Stimulated activated CD4-positive, alpha-beta T cell treated with anti-CD3 and anti-CD28 coated beads, Interleukin-1b, Interleukin-23, amount 100 ng/mL, for 48 hours (primary cell): ENCODE results near the gene CCDC71L.

Experiments
- DNase-seq: peaks from one replicate; pipeline ENCODE4 v3.0.0-alpha.2; 2020

Gene CCDC71L

DNA sequence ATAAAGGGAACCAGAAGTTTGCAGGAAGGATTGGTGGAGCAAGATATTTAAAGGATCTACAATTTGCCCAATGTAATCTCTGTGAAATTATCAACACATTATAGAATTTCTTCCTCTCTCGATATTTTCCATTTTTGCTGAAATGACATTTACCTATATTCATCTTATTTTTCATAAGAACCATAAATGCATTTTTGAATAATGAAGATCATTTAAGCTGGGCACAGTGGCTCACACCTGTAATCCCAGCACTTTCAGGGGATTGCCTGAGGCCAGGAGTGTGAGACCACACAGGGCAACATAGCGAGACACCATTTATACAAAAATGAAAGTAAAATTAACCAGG lies 37.7 kb downstream of the CCDC71L start:
- no peak for DNase-seq

DNA sequence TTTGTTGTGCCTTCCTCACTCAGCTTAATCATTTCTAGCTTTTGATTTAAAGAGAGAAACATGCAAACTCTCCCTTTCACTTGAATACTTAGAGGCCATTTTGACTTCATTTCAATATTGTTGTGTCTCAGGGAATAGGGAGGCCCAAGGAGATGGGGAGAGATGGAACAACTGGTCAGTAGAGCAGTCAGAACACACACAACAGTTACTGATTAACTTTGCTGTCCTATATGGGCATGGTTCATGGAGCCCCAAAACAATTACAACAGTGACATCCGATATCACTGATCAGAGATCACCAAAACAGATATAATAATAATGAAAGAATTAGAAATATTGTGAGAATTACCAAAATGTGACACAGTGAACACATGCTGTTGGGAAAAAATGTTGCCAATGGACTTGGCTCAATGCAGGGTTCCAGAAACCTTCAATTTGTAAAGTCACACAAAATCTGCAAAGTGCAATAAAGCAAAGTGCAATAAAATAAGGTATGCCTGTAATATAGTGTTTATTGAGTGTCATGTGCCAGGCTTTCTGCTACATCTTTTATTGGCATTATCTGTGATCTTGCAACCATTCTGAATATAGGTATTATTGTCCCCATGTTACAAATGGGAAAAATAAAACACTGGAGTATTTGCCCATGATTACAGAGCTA lies 38.2 kb downstream of the CCDC71L start:
- no peak for DNase-seq

DNA sequence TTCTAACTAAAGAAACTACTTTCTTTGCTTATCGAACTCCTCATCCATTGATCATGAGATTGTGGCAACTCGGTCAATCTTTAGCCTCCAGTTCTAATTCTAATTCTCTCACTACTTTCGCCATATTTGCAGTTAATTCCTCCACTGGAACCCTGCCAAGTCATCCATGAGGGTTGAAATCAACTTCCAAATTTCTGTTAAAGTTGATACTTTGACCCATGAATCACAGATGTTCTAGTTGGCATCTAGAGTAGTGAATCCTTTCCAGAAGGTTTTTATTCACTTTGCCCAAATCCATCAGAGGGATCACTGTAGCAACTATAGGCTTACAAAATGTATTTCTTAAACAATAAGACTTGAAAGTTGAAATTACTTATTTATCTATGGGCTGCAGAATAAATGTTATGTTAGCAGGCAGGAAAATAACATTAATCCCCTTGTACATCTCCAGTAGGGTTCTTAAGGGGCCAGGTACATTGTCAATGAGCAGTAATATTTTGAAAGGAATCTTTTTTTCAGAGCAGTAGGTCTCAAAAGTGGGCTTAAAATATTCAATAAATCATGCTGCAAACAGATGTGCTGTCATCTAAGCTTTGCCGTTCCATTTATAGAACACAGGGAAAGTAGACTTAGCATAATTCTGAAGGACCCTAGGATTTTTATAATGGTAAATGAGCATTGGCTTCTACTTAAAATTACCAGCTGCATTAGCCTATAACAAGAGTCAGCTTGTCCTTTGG lies 39.4 kb downstream of the CCDC71L start:
- DNase-seq: no peak

GRCh38 chr7:106620676-106621075 lies 40.3 kb downstream of the CCDC71L start:
- no peak for DNase-seq

DNA sequence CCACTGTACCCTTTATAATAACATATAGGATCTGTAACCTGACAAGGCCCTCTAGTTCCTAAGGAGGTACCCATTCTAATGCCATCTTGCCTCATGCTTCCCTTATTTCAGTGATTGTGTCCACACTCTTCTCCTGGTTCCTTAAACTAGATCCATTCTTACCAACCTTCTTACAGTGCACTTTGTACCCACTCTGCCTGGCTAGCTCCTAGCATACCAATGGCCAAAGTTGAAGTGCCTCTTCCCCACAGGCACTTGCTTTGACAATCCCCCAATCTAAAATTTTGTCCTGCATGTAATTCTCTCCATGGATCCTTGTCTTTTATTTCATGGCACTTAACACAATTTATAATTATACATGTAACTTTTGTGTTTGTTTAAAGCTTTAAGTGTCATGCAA lies 40.9 kb downstream of the CCDC71L start:
- DNase-seq: no peak

DNA sequence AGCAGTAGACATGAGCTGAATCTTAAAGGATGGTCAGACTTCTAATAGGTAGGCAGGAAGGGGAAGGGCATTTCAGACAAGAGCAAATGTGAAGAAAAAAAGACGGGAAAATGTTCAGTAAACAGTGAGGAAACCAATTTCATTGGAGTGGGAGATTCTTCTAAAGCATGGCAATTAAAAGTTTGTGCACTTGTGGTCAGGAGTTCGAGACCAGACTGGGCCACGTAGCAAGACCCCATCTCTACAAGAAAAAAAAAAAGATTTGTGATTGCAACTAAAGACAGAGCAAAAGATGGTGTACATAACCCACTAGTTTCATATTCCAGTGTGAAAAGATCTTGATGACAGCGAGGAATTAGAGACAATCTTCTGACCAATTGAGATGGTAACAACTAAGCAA lies 41.7 kb downstream of the CCDC71L start:
- no peak for DNase-seq

DNA sequence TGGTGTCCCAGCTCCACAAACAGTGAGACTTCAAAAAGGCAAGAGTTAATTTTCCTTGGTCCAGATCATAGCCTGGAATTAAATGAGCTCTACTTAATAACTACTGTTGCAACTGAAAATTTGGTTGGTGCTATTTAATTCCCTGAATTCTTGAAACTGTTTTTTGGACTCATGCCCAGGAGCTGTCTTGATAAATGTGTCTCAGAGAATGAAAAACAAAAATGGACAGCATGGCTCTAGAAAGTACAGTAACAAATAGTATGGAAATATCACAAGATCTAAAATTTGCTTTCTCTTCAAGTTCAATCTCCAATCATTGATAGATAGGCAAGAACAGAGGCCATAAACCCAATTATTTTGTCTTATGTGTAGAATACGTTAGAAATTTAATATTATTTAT lies 42.5 kb downstream of the CCDC71L start:
- no peak for DNase-seq

GRCh38 chr7:106617860-106618259 lies 43.1 kb downstream of the CCDC71L start:
- no peak for DNase-seq

DNA sequence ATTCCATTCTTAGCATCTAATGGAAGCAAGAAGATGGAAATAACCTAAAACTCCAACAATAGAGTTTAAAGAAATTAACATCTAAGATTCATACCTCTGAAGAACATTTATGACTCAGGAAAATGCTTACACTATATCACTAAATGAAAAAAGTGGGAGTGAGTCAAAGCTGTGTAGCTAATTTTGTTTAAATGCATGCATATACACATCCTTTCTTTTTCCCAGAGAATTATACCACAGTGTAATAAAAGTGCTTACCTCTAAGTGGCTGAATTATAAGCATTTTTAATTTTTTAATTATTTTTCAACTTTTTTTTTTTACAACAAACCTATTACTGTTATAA lies 44.3 kb downstream of the CCDC71L start:
- no peak for DNase-seq

- no peak for DNase-seq
Measured at GRCh38 chr7:106615808-106616707, 44.9 kb downstream of the CCDC71L start.

DNA sequence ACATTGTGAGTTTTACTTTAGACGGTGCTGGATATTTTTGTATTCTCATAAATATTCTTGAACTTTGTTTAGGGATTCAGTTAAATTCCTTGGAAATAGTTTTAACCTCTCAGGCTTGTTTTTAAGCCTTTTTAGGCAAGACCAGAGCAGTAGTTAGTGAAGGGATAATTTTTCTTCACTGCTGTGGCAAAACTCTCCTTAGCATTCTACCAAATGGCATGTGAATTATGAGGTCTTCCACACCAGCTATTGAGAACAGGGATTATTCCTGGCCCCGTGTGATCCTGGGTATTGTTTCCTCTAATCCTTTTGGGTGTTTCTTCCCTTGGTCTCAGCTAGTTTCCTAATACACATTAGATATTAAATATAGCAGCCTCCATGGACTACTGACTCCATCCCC lies 46.2 kb downstream of the CCDC71L start:
- DNase-seq: no peak

- no peak for DNase-seq
Measured at GRCh38 chr7:106613848-106614560, 47.0 kb downstream of the CCDC71L start.

GRCh38 chr7:106613279-106613678 lies 47.7 kb downstream of the CCDC71L start:
- DNase-seq: no peak

DNA sequence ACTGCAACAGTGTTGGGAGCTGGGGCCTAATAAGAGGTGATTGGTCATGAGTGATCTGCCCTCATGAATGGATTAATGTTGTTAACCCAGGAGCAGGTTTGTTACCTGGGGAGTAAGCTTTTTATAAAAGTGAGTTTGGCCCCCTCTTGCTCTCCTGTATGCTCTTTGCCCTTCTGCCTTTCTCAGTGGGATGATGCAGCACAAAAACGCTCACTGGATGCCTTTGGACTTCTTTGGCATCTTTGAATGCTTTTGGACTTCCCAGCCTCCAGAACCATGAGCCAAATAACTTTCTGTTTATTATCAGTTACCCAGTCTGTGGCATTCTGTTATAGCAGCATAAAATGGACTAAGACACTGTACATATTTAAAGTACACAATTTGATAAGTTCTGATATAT lies 48.5 kb downstream of the CCDC71L start:
- no peak for DNase-seq

DNA sequence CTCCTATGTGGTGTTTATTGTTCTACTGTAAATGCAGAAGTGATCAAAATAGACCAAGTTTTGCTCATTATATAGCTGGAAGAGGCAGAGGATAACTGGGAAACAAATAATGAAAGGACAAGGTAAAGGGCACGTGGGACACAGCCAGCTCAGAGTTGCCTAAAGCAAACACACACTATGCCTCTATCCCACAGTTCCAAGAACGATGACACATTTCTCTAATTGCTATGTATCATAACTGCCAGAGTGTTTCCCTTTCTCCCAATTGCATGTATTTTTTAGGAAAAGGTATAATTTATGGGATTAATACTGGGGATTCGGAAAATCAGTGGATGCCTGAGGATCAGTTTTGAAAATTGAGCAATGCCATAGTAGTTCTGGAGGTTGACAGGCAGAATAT lies 49.0 kb downstream of the CCDC71L start:
- no peak for DNase-seq

DNA sequence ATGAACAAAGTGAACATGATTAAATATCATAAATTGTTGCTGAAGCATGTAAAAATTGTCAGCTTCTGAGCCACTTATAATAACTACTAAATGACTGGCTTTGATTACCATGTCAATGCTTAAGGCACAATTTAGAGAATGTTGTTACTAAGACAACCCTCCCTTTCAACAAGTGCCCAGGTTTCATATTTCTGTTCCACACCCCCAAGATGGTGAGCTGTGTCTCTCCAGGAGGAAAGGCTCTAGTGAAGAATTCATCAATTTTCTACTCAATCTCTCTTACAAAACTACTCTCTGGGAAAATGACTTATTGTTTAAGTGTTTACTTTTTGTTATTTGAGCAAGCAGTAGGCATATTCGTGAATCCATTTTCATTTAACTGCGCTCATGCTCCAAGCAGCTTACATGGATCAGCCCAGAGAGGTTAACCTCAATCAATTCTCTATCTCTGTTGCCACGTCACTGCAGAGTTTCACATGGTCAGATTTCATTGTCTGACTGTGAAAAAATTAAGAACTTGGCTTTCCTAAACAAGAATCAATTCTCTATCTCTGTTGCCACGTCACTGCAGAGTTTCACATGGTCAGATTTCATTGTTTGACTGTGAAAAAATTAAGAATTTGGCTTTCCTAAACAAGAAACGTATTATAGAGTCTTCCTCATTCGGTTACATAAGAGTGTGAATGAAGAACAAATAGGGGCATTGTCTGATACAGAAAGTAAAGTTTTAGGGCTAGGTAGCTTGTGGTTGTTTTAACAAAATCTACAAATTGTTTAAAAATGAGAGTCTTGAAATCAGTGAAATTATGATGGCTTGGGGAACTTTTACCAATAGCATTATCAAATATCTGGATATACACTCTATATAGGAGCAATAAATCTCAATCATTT lies 49.7 kb downstream of the CCDC71L start:
- no peak for DNase-seq

DNA sequence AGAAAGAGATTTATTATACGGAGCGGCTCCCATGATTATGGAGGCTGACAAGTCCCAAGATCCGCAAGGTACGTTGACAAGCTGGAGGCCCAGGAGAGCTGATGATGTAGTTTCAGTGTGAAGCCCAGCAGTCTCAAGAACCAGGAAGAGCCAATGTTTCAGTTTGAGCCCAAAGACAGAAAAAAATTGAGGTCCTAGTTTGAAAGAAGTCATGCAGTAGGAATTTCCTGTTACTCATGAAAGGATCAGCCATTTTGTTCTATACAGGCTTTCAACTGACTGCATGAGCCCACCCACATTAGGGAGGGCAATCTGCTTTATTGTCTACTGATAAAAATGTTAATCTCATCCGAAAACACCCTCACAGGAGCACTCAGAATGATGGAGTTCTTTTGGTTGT lies 51.5 kb downstream of the CCDC71L start:
- no peak for DNase-seq

DNA sequence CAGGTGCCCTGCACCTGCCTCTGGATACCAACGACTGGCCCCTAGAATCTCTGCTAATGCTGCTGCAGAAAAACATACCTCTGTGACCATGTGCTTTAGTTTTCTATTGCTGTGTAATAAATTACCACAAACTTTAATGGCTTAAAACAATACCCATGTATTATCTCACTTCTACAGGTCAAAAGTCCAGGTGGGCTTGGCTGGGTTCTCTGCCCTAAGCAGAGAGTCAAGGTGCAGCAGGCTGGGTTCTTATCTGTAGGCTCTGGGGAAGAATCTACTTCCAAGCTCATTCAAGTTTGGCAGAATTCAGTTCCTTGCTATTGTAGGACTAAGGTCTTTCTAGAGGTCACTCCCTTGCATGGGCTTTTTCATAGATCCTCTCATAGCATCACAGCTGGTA lies 52.3 kb downstream of the CCDC71L start:
- DNase-seq: no peak
